Measurements from ENCODE around the gene PIK3R2.

DNA sequence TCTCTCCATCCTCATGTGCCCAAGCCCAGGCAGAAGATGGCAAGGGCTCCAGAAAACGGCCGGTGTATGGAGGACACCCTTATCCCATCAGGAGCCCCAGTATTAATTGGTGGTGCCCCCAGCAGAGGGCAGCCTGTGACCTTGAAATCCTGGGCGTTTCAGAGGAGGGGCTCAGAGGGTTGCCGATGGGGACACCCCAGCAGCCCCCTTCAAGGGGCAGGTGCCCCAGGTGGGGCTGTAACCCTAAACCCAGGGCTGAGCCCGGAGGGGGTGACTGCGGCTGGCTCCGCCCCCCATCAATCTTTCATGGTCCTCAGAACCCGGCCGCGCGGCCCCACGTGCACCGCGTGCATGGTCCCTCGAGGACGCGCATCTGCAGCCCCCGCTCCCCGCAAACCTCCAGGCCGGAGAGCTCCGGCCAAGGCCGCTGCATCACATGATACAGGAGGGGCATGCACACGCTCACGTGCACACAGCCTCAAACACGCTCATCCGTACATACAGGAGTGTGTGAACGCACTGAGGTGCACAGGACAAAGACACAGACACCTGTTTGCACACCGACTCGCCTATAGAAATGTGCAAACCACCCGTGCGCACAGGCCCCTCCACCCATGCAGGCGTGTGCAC is 49.9 kb downstream of the PIK3R2 start:
- TF ChIP-seq, protein P1, sequence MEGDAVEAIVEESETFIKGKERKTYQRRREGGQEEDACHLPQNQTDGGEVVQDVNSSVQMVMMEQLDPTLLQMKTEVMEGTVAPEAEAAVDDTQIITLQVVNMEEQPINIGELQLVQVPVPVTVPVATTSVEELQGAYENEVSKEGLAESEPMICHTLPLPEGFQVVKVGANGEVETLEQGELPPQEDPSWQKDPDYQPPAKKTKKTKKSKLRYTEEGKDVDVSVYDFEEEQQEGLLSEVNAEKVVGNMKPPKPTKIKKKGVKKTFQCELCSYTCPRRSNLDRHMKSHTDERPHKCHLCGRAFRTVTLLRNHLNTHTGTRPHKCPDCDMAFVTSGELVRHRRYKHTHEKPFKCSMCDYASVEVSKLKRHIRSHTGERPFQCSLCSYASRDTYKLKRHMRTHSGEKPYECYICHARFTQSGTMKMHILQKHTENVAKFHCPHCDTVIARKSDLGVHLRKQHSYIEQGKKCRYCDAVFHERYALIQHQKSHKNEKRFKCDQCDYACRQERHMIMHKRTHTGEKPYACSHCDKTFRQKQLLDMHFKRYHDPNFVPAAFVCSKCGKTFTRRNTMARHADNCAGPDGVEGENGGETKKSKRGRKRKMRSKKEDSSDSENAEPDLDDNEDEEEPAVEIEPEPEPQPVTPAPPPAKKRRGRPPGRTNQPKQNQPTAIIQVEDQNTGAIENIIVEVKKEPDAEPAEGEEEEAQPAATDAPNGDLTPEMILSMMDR (IDR thresholded peaks at IDR 0.05), result peak in 1 of 7 experiments; percentile 21
- no peak for TF ChIP-seq POLR2A (IDR thresholded peaks at IDR 0.05)

Measured in body of pancreas (tissue), 4 donors.